Testis (tissue), 2 donors: ENCODE data around the gene FGFBP2.
"Not testable (repeated sequence)": the region's sequence is repeated elsewhere in the genome, so short reads cannot be mapped to it uniquely, and the experiment has no call there.

Source experiments
- CTCF ChIP-seq, 3 experiments: fragments of 450-650 bp in 2 of 3; fragments of 200-600 bp in 1 of 3; sonication (generic) in 1 of 3; IDR thresholded peaks; one replicate each; pipeline ENCODE4 v1.5.1; 2016 to 2019; ENCODE audit warnings: antibody characterized with exemption in 3 of 3, mild to moderate bottlenecking in 2 of 3, moderate library complexity in 1 of 3
- POLR2A ChIP-seq: fragments of 450-650 bp; IDR thresholded peaks from one replicate; pipeline ENCODE4 v1.6.1; 2017; ENCODE audit warnings: antibody characterized with exemption, mild to moderate bottlenecking, moderate library complexity

DNA sequence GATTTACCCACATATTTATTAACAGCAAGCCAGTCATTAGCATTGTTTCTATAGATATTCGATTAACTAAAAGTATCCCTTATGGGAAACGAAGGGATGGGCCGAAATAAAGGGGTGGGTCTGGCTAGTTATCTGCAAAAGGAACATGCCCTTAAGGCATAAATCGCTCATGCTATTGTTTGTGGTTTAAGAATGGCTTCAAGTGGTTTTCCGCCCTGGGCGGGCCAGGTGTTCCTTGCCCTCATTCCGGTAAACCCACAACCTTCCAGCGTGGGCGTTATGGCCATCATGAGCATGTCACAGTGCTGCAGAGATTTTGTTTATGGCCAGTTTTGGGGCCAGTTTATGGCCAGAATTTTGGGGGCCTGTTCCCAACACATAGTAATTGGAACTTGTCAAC lies 46.6 kb downstream of the FGFBP2 start:
- not testable (repeated sequence) for TF ChIP-seq CTCF (IDR thresholded peaks at IDR 0.05); POLR2A
